NK-92 treated with Interleukin-12 subunit alpha and Interleukin-12 subunit beta, amount 100 ng/mL, for 24 hours (cell line): Measurements from ENCODE around the gene RAP1GAP2.
"Not testable (repeated sequence)": the region's sequence is repeated elsewhere in the genome, so short reads cannot be mapped to it uniquely, and the experiment has no call there.

Experiments used
- DNase-seq: peaks from one replicate; lab custom pipeline; 2025; lab: John Stamatoyannopoulos, UW

RAP1GAP2 gene

GRCh38 chr17:3026125-3026855 is 230.1 kb downstream of the RAP1GAP2 start:
- no peak for DNase-seq

GRCh38 chr17:3026856-3027751 is 230.9 kb downstream of the RAP1GAP2 start:
- DNase-seq: no peak

GRCh38 chr17:3027786-3028532 is 231.7 kb downstream of the RAP1GAP2 start:
- no peak for DNase-seq

- DNase-seq: no peak
These were observed 233.1 kb downstream of the RAP1GAP2 start for GRCh38 chr17:3029213-3029913.

GRCh38 chr17:3030096-3030495 is 233.9 kb downstream of the RAP1GAP2 start:
- DNase-seq: no peak

GRCh38 chr17:3030852-3031470 is 234.7 kb downstream of the RAP1GAP2 start:
- DNase-seq: not testable (repeated sequence)

- DNase-seq: no peak
These were observed 236.3 kb downstream of the RAP1GAP2 start for GRCh38 chr17:3032258-3033247.

- no peak for DNase-seq
These were observed 237.0 kb downstream of the RAP1GAP2 start for GRCh38 chr17:3033248-3033640.

GRCh38 chr17:3033741-3034577 is 237.7 kb downstream of the RAP1GAP2 start:
- no peak for DNase-seq

GRCh38 chr17:3034578-3034920 is 238.3 kb downstream of the RAP1GAP2 start:
- DNase-seq: no peak

GRCh38 chr17:3035256-3035967 is 239.2 kb downstream of the RAP1GAP2 start:
- no peak for DNase-seq

GRCh38 chr17:3035968-3036280 is 239.7 kb downstream of the RAP1GAP2 start:
- DNase-seq: no peak

- DNase-seq: no peak
These were observed 240.6 kb downstream of the RAP1GAP2 start for GRCh38 chr17:3036800-3037199.

GRCh38 chr17:3037259-3037658 is 241.0 kb downstream of the RAP1GAP2 start:
- DNase-seq: no peak

GRCh38 chr17:3038941-3039340 is 242.7 kb downstream of the RAP1GAP2 start:
- DNase-seq: no peak

GRCh38 chr17:3039736-3040135 is 243.5 kb downstream of the RAP1GAP2 start:
- DNase-seq: no peak

GRCh38 chr17:3040882-3041281 is 244.6 kb downstream of the RAP1GAP2 start:
- no peak for DNase-seq

- no peak for DNase-seq
These were observed 247.6 kb downstream of the RAP1GAP2 start for GRCh38 chr17:3043737-3044365.
